ENCODE results near the gene DEFB114.

Gene DEFB114

DNA sequence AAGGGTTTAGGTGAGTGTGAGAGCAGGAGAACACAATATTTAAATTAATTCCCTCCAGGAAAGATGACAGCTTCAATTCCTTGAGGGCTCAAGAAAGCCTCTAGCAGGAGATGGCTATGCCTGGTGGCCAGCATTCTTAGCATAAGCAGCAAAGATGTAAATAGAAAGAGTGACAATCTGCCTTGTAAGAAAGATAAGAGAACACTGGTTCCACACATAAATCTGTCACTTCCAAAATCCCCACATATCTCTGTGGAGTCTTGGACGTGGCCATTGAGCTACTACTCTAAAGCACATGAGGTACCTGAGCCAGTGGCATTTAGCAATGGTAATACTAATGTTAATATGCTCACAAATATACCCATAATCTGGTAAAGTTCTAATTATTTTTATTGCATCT, 29.2 kb downstream of the DEFB114 start:
- DNase-seq: no peak

- DNase-seq: no peak
These were observed 30.4 kb downstream of the DEFB114 start for GRCh38 chr6:49933526-49933925.

DNA sequence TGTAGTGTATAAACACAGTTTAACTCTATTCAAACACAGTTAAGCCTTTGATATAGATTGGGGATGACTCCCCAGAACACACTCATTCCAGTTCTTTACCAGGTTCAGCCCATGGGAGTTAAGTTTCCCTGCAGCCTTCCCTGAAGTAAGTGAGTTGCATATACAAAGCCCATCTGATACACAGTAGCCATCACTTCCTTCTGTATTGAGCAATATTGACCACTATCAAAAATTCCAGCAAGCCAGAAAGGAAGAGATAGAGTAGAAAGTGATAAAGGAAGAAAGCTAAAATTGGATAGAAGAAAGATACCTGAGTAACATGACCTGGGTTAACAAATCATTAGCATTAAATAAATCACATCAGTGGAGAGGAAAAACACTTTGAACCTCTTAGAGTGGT, 34.6 kb downstream of the DEFB114 start:
- no peak for DNase-seq

DNA sequence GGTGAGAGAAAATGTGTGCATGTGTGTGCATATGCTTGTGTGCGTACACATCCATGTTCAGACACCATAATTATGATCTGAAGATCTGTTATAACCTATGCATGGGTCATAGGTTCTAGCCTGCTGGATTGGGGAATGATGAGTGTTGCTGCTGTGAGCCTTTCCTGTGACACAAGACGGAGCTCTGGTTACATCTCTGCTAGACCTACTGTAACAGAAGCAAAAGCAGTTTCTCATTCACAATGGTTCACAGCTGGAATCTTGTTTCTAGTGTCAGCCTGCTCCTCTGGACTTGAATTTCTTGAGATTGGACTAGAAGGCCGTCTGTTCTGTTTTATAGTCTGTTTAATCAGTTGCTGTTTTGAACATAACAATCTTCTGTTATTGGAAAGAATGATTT, 40.1 kb downstream of the DEFB114 start:
- no peak for DNase-seq

DNA sequence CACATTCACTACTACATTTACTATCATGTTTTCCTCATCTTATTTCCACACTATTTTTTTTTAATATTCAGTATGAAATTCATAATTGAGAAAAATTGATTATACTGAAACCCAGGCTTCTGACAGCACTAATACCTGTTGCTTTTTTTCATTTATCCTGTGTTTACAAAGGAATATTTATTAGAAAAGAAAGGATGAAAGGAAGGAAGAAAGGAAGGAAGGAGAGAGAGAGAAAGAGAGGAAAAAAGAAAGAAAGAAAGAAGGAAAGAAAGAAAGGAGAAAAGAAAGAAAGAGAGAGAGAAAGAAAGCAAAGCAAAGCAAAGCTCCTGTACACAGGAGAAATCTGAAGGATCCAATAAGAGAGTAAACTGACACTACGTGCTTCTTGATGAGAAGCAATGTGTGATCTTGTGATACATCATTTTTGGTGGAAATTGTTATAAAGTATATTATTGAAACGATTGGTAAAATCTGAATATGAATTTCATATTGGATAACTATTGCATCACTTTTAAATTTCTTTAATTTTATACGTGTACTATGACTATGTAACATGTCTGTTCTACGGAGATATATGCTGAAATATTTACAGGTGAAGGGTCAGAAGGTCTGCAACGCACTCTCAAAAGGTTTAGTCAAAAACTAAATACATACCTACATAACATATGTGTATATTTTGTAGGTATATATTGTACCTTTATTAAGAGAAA, 43.9 kb downstream of the DEFB114 start:
- DNase-seq: no peak

- DNase-seq: no peak
These were observed 44.7 kb downstream of the DEFB114 start for GRCh38 chr6:49919261-49919660.

GRCh38 chr6:49918787-49919186, 45.2 kb downstream of the DEFB114 start:
- no peak for DNase-seq

DNA sequence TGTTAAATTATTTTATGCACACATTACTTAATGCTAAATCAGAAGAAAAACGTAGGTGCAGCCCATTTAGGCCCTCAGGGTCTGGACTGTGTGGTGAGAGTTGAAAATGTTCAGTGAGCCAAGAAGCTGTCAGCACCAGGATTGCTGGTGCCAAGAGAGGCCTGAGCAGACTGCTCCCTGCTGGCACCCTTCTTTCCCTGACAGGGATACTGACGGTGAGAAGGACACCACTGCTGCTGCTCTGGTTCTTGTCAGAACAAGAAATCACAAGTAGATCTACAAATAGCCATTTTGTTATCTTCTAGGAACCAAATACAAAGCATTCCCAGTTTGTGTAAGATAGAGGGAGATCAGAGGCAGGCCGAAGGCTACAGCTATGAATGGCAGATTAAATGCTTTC, 48.9 kb downstream of the DEFB114 start:
- DNase-seq: no peak

DNA sequence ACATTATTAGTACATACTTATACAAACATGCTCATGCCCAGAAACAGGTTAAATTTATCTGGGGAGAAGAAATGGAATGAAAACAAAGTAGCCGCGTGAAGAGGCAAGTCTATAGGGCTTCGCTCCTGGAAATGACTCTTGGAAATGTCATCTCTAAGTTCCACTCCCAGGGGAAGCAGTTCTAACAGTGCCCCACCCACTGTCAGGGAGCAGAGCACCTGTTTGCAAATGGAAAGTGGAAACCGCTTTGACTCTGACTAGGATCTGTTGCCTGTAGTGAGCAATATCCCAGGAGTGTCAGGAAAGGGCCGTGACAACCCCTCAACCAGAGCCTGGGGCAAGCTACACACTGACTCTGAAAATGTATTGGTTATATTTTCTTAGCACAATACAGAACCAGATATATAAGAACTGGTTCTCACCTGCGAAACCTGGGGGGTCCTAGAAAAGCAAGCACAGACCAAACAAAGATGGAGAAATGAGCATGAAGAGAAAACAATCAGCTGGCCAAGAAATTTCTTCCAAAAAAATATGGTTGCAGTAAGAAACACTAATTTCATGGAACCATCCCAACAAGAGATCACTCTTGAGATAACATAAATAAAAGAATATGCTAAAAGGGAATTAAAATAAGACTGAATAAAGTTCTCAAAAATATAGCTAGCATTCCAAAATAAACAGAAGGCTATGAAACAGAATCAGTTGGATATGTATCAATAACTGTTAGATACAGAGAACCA, 50.2 kb downstream of the DEFB114 start:
- no peak for DNase-seq

DNA sequence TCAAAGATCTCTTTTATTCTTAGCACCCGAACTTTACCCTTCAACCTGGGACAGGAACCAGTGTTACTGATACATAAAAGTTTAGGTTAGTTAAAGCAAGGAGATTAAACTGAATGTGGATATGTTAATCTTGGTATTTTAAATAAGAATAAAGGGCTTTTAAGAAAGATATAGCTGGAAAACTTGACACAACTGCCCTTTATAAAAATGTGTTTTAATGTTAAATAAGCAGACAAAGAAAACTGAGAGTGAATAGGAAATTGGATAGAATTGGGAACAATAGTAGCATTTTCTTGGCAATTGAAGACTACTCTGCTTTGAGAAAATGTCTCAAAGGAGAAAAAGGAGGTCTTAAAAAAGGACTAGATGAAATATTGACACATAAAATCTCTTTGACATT, 51.8 kb downstream of the DEFB114 start:
- DNase-seq: no peak

DNA sequence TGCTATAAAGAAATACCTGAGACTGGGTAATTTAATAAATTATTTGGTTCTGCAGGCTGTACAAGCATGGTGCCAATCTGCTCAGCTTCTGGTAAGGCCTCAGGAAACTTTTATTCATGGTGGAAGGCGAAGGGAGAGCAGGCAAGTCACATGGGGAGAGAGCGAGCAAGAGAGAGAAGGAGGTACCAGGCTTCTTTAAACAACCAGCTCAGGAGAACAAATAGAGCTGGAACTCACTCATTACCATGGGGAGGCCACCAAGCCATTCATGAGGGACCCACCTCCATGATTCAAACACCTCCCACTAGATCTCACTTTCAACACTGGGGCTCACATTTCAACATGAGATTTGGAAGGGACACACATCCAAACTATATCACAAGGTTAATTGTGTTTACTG, 52.7 kb downstream of the DEFB114 start:
- DNase-seq: no peak

Data from cortex of kidney (tissue), 1 donor.